PC-3 (cell line): Measurements from ENCODE around the gene DPF3.

Experiments
- EZH2 ChIP-seq: fragments of 300-600 bp; sonication (generic); IDR thresholded peaks from one replicate; pipeline ENCODE4 v1.6.1; 2017; ENCODE audit warnings: antibody characterized with exemption, mild to moderate bottlenecking, low read length; ENCODE audit not compliant: unreplicated experiment
- TF ChIP-seq, protein P1 (sequence below): fragments of 300-600 bp; sonication (generic); conservative IDR thresholded peaks from 2 replicates; pipeline ENCODE4 v1.5.1; 2017; ENCODE audit warnings: antibody characterized with exemption, low read depth, mild to moderate bottlenecking, low read length

DNA sequence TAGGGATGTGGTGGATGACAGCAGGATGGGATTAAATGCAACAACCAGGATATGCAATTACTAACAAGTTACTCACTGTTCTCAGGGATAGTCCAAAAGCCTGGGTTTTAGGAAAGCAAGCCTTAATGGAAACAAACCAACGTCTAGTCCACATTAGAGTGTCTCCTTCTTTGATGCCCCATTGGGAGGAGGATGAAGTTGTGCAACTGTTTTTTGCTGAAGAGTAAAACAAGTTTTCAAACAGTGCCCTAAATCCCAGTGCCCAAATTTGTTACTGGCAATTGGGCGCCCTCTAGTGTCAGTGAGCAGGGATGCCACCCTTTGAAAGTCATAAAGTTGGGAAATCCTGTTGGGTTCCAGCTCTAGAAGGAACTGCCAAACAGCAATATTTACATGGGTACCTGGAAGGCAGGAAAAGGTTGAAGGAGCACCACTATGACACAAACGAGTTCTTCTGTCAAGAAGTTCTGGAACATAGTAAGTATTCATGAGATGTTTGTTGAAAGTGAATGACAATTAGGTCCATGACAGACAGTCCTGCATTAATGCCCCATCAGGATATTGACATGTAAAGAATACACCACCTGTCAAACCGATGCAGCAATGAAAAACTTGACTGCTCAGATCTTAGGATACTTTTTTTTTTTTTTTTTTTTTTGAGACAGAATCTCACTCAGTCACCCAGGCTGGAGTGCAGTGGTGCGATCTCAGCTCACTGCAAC is 11.1 kb upstream of the DPF3 start:
- TF ChIP-seq, protein P1, sequence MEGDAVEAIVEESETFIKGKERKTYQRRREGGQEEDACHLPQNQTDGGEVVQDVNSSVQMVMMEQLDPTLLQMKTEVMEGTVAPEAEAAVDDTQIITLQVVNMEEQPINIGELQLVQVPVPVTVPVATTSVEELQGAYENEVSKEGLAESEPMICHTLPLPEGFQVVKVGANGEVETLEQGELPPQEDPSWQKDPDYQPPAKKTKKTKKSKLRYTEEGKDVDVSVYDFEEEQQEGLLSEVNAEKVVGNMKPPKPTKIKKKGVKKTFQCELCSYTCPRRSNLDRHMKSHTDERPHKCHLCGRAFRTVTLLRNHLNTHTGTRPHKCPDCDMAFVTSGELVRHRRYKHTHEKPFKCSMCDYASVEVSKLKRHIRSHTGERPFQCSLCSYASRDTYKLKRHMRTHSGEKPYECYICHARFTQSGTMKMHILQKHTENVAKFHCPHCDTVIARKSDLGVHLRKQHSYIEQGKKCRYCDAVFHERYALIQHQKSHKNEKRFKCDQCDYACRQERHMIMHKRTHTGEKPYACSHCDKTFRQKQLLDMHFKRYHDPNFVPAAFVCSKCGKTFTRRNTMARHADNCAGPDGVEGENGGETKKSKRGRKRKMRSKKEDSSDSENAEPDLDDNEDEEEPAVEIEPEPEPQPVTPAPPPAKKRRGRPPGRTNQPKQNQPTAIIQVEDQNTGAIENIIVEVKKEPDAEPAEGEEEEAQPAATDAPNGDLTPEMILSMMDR = peak; percentile 100
- TF ChIP-seq EZH2 = no peak
